GM23248 (cell line): ENCODE data around the gene FYTTD1.

Experiments used
- EZH2 ChIP-seq: fragments of 200-600 bp; sonication (generic); IDR thresholded peaks from 2 replicates; pipeline ENCODE4 v1.6.1; 2018; ENCODE audit warnings: antibody characterized with exemption, mild to moderate bottlenecking; ENCODE audit not compliant: insufficient read depth, poor library complexity, severe bottlenecking
- EZH2phosphoT487 ChIP-seq: fragments of 200-600 bp; sonication (generic); IDR thresholded peaks from 2 replicates; pipeline ENCODE4 v1.6.1; 2018; ENCODE audit warnings: antibody characterized with exemption, moderate library complexity, mild to moderate bottlenecking, low read depth; ENCODE audit not compliant: insufficient read depth

GRCh38 chr3:197742787-197743186, 6.9 kb upstream of the FYTTD1 start:
- TF ChIP-seq EZH2phosphoT487: no peak
- TF ChIP-seq EZH2: no peak
